ENCODE measurements around the gene ANTXR2.

Gene ANTXR2

GRCh38 chr4:80016506-80016905 lies 56.5 kb downstream of the ANTXR2 start:
- H3K4me3 ChIP-seq (replicated peaks; ENCODE audit: insufficient read depth, low read length): no peak overlapping the region
- no peaks in the 10 kb centered on the region for H3K27me3 ChIP-seq (ENCODE audit: insufficient read depth, poor library complexity, severe bottlenecking)
- peak overlapping the region; percentile 71 for H3K27ac ChIP-seq (replicated peaks)
- TF ChIP-seq SPI1 (IDR thresholded peaks at IDR 0.05; ENCODE audit: borderline replicate concordance, low read depth) (no peak), POLR2AphosphoS5 (IDR thresholded peaks at IDR 0.05; ENCODE audit: low read depth) (no peak)
- peak in 1 of 2 experiments; percentile 11 for DNase-seq (ENCODE audit: low read depth in 1 of 2, low spot score in 1 of 2)

GRCh38 chr4:80015407-80016189 lies 57.4 kb downstream of the ANTXR2 start:
- no peaks in the 10 kb centered on the region for H3K27me3 ChIP-seq (ENCODE audit: insufficient read depth, poor library complexity, severe bottlenecking)
- H3K4me3 ChIP-seq (replicated peaks; ENCODE audit: insufficient read depth, low read length): no peak overlapping the region
- no peak for DNase-seq (ENCODE audit: low read depth in 1 of 2, low spot score in 1 of 2)
- TF ChIP-seq POLR2AphosphoS5 (IDR thresholded peaks at IDR 0.05; ENCODE audit: low read depth) (no peak), GABPA (IDR thresholded peaks at IDR 0.05; ENCODE audit: low read depth) (no peak), CTCF (IDR thresholded peaks at IDR 0.05; ENCODE audit: insufficient read depth, low read length) (no peak), SPI1 (IDR thresholded peaks at IDR 0.05; ENCODE audit: borderline replicate concordance, low read depth) (no peak), REST (IDR thresholded peaks at IDR 0.05; ENCODE audit: insufficient replicate concordance, low read depth) (no peak)
- peak overlapping the region; percentile 71 for H3K27ac ChIP-seq (replicated peaks)

GRCh38 chr4:80014531-80014930 lies 58.5 kb downstream of the ANTXR2 start:
- no peak for DNase-seq (ENCODE audit: low read depth in 1 of 2, low spot score in 1 of 2)
- no peak for TF ChIP-seq GABPA (IDR thresholded peaks at IDR 0.05; ENCODE audit: low read depth)
- TF ChIP-seq SPI1 (IDR thresholded peaks at IDR 0.05; ENCODE audit: borderline replicate concordance, low read depth): no peak
- no peak for TF ChIP-seq CTCF (IDR thresholded peaks at IDR 0.05; ENCODE audit: insufficient read depth, low read length)
- TF ChIP-seq REST (IDR thresholded peaks at IDR 0.05; ENCODE audit: insufficient replicate concordance, low read depth): no peak
- TF ChIP-seq POLR2AphosphoS5 (IDR thresholded peaks at IDR 0.05; ENCODE audit: low read depth): no peak
- H3K27ac ChIP-seq (replicated peaks): no peak overlapping the region
- H3K4me3 ChIP-seq (replicated peaks; ENCODE audit: insufficient read depth, low read length): no peak overlapping the region
- H3K27me3 ChIP-seq (ENCODE audit: insufficient read depth, poor library complexity, severe bottlenecking): no peaks in the 10 kb centered on the region

GRCh38 chr4:80012291-80012690 lies 60.7 kb downstream of the ANTXR2 start:
- H3K4me3 ChIP-seq (replicated peaks; ENCODE audit: insufficient read depth, low read length): no peak overlapping the region
- no peak overlapping the region for H3K27ac ChIP-seq (replicated peaks)
- DNase-seq (ENCODE audit: low read depth in 1 of 2, low spot score in 1 of 2): no peak
- TF ChIP-seq SPI1 (IDR thresholded peaks at IDR 0.05; ENCODE audit: borderline replicate concordance, low read depth) (no peak), REST (IDR thresholded peaks at IDR 0.05; ENCODE audit: insufficient replicate concordance, low read depth) (no peak), GABPA (IDR thresholded peaks at IDR 0.05; ENCODE audit: low read depth) (no peak), CTCF (IDR thresholded peaks at IDR 0.05; ENCODE audit: insufficient read depth, low read length) (no peak), POLR2AphosphoS5 (IDR thresholded peaks at IDR 0.05; ENCODE audit: low read depth) (no peak)
- H3K27me3 ChIP-seq (ENCODE audit: insufficient read depth, poor library complexity, severe bottlenecking): no peaks in the 10 kb centered on the region
